OCI-LY7 (cell line): ENCODE data around the gene RBM25.
"Not testable (repeated sequence)": the region's sequence is repeated elsewhere in the genome, so short reads cannot be mapped to it uniquely, and the experiment has no call there.

ENCODE experiments used
- CTCF ChIP-seq: fragments of 200-600 bp; sonication (generic); conservative IDR thresholded peaks from 2 replicates; pipeline ENCODE4 v1.5.1; 2014; ENCODE audit warnings: mild to moderate bottlenecking, antibody characterized with exemption, low read length, moderate library complexity, mixed read lengths
- EZH2phosphoT487 ChIP-seq: fragments of 200-600 bp; sonication (generic); IDR thresholded peaks from 2 replicates; pipeline ENCODE4 v1.6.1; 2018; ENCODE audit warnings: low read depth, borderline replicate concordance, mild to moderate bottlenecking, mixed run types, antibody characterized with exemption, low read length, moderate library complexity, mixed read lengths

- TF ChIP-seq CTCF, EZH2phosphoT487: not testable (repeated sequence)
These were observed 21.5 kb upstream of the RBM25 start for GRCh38 chr14:73036706-73037450.
